ENCODE data around the gene CDH12.
"Not testable (repeated sequence)": the region's sequence is repeated elsewhere in the genome, so short reads cannot be mapped to it uniquely, and the experiment has no call there.

CDH12 gene

DNA sequence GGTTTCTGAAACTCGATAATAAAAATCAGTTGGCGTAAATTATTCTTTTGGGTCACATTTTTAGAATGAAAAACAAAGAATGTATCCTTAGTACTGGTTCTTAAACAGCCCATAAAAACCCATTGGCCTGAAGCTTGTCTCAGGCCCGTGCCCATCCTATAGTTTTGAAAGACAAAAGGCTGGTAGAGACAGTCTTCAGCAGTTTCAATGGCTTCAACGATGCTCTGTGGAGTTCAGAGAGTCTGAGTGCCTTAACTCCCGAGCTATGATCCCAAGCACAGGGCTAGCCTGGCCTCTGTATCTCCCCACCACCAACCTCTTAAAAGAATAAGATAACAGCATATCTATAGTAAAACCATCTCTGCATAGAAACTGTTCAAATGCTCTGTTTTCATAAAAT, 595.0 kb downstream of the CDH12 start:
- DNase-seq: no peak

GRCh38 chr5:22250528-22250927, 602.6 kb downstream of the CDH12 start:
- no peak for DNase-seq

GRCh38 chr5:22249209-22249729, 603.9 kb downstream of the CDH12 start:
- no peak for DNase-seq

DNA sequence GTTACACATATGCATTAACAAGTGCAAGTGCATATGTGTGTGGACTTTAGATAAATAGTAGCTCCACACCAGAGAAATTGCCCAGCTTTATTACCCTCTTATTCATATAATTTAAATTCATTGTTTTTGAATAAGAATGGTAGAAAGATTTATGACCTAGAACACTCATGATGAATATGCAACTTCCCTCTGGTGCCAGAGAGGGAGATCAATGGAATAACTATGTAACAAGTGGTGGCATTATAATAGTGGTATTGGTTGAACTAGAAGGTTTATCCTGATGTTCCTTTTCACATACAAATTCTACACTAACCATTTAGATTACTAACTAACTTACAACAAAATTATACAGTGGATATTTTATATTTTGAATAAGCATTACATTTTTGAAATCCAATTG, 607.4 kb downstream of the CDH12 start:
- DNase-seq: no peak

DNA sequence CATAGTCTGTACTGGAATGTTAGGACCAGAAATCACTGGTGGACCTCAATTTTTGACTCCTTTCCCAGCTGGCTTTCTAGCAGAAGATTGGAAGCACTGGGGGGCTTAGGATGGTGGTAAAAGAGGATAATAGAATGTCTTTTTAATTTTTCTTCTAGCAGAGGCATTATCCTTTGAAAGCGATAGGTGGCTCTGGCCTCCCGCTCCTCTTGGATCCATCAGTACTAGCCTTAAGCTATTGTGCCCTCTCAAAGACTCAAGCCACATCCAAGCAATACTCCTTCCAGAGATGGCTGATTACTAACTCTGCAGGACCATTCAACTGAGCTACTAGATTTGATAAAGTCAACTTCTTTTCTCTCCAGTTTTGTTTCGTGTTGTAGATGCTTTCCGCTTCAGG, 610.6 kb downstream of the CDH12 start:
- no peak for DNase-seq

- DNase-seq: no peak
Measured at GRCh38 chr5:22238047-22238446, 615.1 kb downstream of the CDH12 start.

DNA sequence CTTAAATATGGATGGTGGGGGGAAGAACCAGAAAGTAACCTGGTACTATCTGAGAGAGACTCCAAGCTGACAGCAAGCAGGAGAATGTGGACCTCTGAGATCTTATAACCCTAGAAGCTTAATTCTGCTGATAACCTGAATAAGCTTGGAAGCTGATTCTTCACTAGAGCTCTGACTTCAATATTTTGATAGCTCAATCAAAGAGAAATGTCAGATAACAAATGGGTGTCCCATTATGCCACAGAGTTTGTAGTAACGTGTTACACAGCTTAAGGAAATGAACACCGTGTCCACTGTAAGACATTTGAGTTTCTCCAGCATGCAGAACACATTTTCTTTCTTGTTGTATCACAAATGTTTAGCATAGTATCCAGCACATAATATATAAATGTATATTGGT, 626.7 kb downstream of the CDH12 start:
- DNase-seq: no peak

DNA sequence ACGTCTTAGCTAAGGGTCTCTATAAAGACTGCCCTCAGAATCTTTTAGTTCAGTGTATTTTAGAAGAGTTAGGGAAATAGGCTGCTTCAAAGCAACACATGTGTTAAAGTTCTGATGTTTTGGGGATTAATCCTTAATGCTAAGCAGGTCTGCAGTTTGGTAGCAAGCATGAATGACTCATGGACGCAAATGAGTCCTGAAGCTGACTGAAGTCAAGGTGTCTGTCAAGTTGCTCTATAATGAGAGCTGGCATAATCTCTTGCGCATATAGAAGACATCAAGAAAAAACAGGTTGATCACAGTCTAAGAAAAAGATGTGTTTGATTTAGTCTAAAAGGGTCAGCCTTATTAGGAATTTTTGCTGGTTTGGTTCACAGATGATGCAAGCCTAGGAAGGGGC, 630.1 kb downstream of the CDH12 start:
- DNase-seq: no peak

DNA sequence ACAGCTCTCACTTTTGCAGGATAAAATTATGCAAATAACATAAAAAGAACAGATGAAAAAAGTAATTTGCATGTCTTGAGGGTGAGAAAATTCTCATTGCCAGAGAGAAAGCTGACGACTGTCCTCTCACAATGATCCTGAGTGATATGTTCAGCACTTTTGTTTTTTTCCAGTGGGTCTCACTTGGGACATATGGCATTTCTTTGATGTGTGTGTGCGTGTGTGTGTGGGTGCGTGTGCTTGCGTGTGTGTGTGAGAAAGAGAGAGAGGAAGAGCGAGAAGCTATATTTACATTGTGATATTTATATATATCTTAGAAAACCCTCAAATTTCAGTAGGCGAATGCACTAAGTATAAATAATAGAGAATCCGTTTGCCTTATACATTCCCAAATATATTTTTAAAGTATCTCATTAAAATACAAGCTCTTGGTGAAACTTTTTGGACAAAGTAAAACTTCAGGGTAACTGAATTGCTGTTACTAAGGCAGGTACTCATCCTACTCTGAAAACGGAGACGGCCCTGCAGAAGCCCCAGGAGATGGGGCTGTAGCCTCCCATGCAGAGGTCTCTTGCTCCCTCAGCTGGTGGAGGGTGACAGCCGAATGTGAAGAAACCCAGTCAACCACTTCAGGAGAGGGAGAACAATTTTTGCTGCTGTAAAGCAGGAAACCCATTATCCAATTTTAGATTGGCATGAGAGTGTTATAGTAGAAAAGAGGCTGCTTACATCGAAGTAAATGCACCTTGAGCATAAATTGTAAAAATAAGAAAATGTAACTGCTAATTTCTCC, 639.2 kb downstream of the CDH12 start:
- not testable (repeated sequence) for DNase-seq

DNA sequence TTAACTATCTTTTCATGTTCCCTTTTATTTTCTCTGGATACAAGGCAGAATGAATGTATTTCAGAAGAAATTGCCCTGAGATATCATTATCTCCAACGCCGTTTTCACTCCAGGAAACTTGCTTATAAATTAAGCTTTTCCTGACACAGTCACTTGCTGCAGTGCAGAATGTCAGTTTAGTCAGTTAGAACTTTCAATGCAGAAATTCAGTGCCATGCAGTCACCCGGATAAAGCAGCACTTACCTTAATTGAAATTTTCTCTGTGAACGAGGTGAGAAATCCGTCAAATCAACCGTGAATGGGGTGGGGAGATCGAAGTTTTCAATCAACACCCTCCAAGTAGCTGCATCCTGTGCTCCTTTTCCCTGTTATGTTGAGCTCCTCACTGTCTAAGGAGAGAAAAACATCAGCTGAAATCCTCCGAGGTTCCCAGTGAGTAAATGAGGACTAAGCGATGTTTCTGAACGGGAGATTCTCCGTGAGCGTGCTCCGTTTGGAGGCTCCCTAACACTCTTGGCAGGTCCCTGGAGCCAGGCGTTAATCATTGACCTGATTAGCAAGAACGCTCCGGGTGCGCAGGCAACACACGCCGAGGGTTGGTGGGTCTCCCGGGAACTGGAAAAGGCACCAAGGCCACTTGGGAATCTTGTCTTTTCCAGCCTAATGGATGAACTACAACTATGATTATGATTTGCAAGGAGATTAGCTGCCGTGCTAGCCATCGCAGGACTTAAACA, 640.7 kb downstream of the CDH12 start:
- DNase-seq: not testable (repeated sequence)

- DNase-seq: not testable (repeated sequence)
Measured at GRCh38 chr5:22208463-22208862, 644.7 kb downstream of the CDH12 start.

GRCh38 chr5:22188651-22189050, 664.5 kb downstream of the CDH12 start:
- DNase-seq: not testable (repeated sequence)

DNA sequence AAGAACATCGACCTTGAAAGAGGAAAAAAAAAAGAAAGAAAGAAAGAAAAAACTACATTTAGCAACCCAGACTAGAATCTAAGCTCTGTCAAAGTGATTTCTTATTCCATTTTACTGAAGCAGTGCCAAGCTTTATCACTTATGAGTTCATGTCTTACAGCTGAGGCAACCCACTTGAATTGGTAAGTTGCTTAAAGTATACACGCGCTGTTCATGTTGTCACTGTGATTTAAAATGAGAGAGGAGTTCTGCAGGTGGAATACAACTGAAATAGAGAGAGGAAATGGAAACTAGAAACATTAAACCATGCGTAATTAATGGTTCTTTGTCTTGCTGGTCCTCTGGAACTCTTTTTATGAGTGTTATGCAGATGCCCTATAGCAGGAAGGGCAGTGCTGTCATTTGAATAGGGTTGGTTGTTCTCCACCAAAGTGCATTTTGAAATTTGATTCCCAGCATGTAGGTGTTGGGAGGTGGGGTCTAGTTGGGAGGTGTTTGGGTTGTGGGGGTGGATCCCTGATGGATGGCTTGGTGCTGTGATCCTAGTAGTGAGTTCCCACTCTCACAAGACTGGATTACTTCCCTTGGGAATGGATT, 665.4 kb downstream of the CDH12 start:
- not testable (repeated sequence) for DNase-seq

GRCh38 chr5:22169226-22169625, 683.9 kb downstream of the CDH12 start:
- not testable (repeated sequence) for DNase-seq

DNA sequence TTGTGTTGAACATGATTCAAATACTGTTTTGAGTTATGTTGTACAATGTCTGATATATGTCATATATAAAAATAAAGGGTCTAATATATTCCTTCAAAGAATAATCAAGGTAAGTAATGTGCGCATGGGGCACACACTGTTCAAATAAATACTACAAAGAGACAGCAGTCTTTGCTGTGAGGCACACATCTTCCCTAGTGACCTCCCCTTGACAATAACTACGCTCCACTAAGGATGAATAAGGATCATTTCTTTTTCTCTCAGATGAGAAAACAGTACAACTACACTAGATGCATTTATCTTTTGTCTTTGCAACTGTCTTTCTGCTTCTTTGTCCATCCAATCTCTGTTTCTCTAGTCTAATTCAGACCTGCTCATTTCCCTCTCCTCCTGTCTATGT, 684.4 kb downstream of the CDH12 start:
- not testable (repeated sequence) for DNase-seq

DNA sequence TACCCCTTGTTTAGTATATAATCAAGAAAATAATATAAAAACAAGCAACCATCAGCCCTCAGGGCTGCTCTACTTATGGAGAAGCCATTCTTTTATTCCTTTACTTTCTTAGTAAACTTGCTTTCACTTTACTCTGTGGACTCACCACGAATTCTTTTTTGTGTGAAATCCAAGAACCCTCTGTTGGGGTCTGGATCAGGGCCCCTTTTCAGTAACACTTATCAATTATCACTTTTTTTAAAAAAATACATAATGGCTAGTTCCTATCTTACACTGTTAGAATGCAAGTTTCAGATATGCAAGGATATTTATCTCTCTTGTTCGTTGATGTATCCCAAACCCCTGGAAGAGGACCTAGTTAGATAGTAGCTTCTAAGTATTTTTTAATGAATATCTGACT, 687.2 kb downstream of the CDH12 start:
- DNase-seq: not testable (repeated sequence)

GRCh38 chr5:22164910-22165748, 688.0 kb downstream of the CDH12 start:
- not testable (repeated sequence) for DNase-seq

- not testable (repeated sequence) for DNase-seq
Measured at GRCh38 chr5:22156953-22157352, 696.2 kb downstream of the CDH12 start.

GRCh38 chr5:22154779-22155178, 698.4 kb downstream of the CDH12 start:
- DNase-seq: not testable (repeated sequence)

DNA sequence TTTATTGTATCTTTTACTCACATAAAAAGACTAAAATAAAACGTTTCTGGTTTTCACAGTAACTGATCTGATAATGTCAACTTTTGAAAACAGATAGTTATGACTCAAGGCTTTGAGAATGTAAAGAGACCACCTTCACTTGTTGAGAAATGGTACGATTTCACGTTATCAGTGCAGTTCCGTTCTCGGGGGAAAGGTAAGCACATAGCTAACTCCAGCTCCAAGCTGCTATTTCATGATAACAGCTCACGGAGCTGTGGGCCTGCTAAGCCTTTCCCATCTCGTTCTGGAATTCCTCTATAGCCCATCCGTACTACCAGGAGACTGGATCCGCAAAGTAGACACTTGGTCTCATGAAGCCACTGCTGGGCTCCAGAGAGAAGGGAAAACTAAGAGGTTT, 701.3 kb downstream of the CDH12 start:
- not testable (repeated sequence) for DNase-seq

GRCh38 chr5:22140418-22140817, 712.7 kb downstream of the CDH12 start:
- not testable (repeated sequence) for DNase-seq

GRCh38 chr5:22139662-22140300, 713.4 kb downstream of the CDH12 start:
- DNase-seq: not testable (repeated sequence)
